BE2C (cell line): Measurements from ENCODE around the gene RSRC2.
"Not testable (repeated sequence)": the region's sequence is repeated elsewhere in the genome, so short reads cannot be mapped to it uniquely, and the experiment has no call there.

Source experiments
- DNase-seq: peaks from one replicate; pipeline ENCODE4 v3.0.0-alpha.2; 2020
- H3K27me3 ChIP-seq: fragments of 250-450 bp; sonication (Bioruptor Pico); 2 replicates; pipeline ENCODE4 v1.5.1; 2020; ENCODE audit warnings: mild to moderate bottlenecking
- H3K36me3 ChIP-seq: fragments of 250-450 bp; sonication (Bioruptor Pico); 2 replicates; pipeline ENCODE4 v1.5.1; 2020; ENCODE audit warnings: mild to moderate bottlenecking
- H3K4me1 ChIP-seq: fragments of 250-450 bp; sonication (Bioruptor Pico); 2 replicates; pipeline ENCODE4 v1.5.1; 2020
- H3K4me3 ChIP-seq: 2 replicates; pipeline ENCODE4 v1.5.1; 2011; ENCODE audit warnings: low read depth, low read length
- H3K9me3 ChIP-seq: fragments of 250-450 bp; sonication (Bioruptor Pico); 2 replicates; pipeline ENCODE4 v1.5.1; 2020
- TF ChIP-seq, protein P1 (sequence below): IDR thresholded peaks from 2 replicates; pipeline ENCODE4 v1.5.1; 2012; ENCODE audit warnings: mild to moderate bottlenecking, low read depth, low read length

RSRC2 gene

GRCh38 chr12:122491991-122492390, 34.7 kb downstream of the RSRC2 start:
- DNase-seq, result no peak
- H3K4me3 ChIP-seq, result no peak overlapping the region
- H3K9me3 ChIP-seq, result no peaks in the 10 kb centered on the region
- H3K27me3 ChIP-seq, result no peaks in the 10 kb centered on the region
- peaks cover 67% of the 10 kb centered on the region for H3K36me3 ChIP-seq
- TF ChIP-seq, protein P1, sequence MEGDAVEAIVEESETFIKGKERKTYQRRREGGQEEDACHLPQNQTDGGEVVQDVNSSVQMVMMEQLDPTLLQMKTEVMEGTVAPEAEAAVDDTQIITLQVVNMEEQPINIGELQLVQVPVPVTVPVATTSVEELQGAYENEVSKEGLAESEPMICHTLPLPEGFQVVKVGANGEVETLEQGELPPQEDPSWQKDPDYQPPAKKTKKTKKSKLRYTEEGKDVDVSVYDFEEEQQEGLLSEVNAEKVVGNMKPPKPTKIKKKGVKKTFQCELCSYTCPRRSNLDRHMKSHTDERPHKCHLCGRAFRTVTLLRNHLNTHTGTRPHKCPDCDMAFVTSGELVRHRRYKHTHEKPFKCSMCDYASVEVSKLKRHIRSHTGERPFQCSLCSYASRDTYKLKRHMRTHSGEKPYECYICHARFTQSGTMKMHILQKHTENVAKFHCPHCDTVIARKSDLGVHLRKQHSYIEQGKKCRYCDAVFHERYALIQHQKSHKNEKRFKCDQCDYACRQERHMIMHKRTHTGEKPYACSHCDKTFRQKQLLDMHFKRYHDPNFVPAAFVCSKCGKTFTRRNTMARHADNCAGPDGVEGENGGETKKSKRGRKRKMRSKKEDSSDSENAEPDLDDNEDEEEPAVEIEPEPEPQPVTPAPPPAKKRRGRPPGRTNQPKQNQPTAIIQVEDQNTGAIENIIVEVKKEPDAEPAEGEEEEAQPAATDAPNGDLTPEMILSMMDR, result no peak
- H3K4me1 ChIP-seq, result no peaks in the 10 kb centered on the region

GRCh38 chr12:122489038-122489437, 37.7 kb downstream of the RSRC2 start:
- no peaks in the 10 kb centered on the region for H3K27me3 ChIP-seq
- no peaks in the 10 kb centered on the region for H3K9me3 ChIP-seq
- no peak overlapping the region for H3K4me3 ChIP-seq
- TF ChIP-seq, protein P1, result no peak
- H3K36me3 ChIP-seq, result peaks cover 80% of the 10 kb centered on the region
- DNase-seq, result no peak
- no peaks in the 10 kb centered on the region for H3K4me1 ChIP-seq

DNA sequence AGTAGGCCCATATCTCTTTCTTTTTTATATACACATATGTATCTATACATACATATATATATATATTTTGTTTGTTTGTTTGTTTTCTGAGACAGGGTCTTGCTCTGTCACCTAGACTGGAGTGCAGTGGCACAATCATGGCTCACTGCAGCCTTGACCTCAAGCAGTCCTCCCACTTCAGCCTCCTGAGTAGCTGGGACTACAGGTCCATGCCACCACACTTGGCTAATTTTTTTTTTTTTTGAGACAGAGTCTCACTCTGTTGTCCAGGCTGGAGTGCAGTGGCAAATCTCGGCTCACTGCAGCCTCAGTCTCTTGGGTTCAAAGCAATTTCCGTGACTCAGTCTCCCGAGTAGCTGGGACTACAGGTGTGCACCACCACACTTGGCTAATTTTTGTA, 38.9 kb downstream of the RSRC2 start:
- H3K4me3 ChIP-seq, DNase-seq, H3K27me3 ChIP-seq, H3K4me1 ChIP-seq, H3K9me3 ChIP-seq: not testable (repeated sequence)
- H3K36me3 ChIP-seq, result peaks cover 81% of the 10 kb centered on the region

- DNase-seq, result no peak
- Histone ChIP-seq H3K36me3 (peaks cover 82% of the 10 kb centered on the region), H3K4me1 (no peaks in the 10 kb centered on the region), H3K9me3 (no peaks in the 10 kb centered on the region), H3K4me3 (no peak overlapping the region), H3K27me3 (no peaks in the 10 kb centered on the region)
- TF ChIP-seq, protein P1, result no peak
Measured at GRCh38 chr12:122486805-122487426, 39.8 kb downstream of the RSRC2 start.

DNA sequence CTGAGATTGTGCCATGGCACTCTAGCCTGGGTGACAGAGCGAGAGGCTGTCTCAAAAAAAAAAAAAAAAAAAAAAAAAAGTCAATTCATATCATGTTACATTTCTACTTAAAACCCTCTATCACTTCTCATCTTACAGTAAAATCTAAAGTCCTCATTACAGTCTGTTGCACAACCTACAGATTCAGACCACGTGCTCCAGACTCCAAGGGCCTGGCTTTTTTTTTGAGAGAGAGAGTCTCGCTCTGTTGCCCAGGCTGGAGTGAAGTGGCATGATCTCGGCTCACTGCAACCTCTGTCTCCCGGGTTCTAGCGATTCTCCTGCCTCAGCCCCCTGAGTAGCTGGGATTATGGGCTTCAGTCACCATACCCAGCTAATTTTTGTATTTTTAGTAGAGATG, 40.4 kb downstream of the RSRC2 start:
- H3K4me3 ChIP-seq, H3K27me3 ChIP-seq, H3K9me3 ChIP-seq, H3K4me1 ChIP-seq, DNase-seq: not testable (repeated sequence)
- peaks cover 82% of the 10 kb centered on the region for H3K36me3 ChIP-seq

DNA sequence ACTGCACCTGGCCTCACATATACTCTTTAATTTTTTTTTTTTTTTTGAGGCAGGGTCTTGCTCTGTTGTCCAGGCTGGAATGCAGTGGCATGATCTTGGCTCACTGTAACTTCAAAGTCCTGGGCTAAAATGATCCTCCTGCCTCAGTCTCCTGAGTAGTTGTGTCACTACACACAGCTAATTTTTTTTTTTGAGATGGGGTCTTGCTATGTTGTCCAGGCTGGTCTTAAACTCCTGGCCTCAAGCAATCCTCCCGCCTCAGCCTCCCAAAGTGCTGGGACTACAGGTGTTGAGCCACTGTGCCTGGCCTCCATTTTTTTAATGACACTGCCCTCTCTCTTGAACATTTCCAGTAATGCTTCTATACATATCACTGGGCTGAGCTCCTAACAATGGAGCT, 42.4 kb downstream of the RSRC2 start:
- DNase-seq, H3K4me3 ChIP-seq, H3K9me3 ChIP-seq, H3K27me3 ChIP-seq, H3K4me1 ChIP-seq: not testable (repeated sequence)
- peaks cover 82% of the 10 kb centered on the region for H3K36me3 ChIP-seq

GRCh38 chr12:122483969-122484368, 42.8 kb downstream of the RSRC2 start:
- Histone ChIP-seq H3K27me3 (no peaks in the 10 kb centered on the region), H3K36me3 (peaks cover 82% of the 10 kb centered on the region), H3K4me3 (no peak overlapping the region), H3K4me1 (no peaks in the 10 kb centered on the region), H3K9me3 (no peaks in the 10 kb centered on the region)
- TF ChIP-seq, protein P1, result no peak
- DNase-seq, result no peak

GRCh38 chr12:122481861-122482260, 44.9 kb downstream of the RSRC2 start:
- TF ChIP-seq, protein P1, result no peak
- Histone ChIP-seq H3K9me3 (no peaks in the 10 kb centered on the region), H3K4me3 (no peak overlapping the region), H3K4me1 (no peaks in the 10 kb centered on the region), H3K36me3 (peaks cover 74% of the 10 kb centered on the region), H3K27me3 (no peaks in the 10 kb centered on the region)
- DNase-seq, result no peak
